Heart left ventricle (tissue), 13 donors: ENCODE results near the gene STRN4.

Experiments used
- CTCF ChIP-seq, 12 donors: fragments of 200-600 bp; sonication (generic) in 4 of 12; IDR thresholded peaks; one replicate each; pipeline versions ENCODE4 v1.5.0 to v1.8.0; 2018 to 2022; ENCODE audit warnings: antibody characterized with exemption in 12 of 12, mild to moderate bottlenecking in 5 of 12
- POLR2A ChIP-seq, 2 donors: fragments of 450-650 bp; IDR thresholded peaks; one replicate each; pipeline ENCODE4 v1.6.1; 2017; ENCODE audit warnings: antibody characterized with exemption in 2 of 2, mild to moderate bottlenecking in 2 of 2, moderate library complexity in 2 of 2
- donor health status: ischemic (EF 13 %, LVEDD 7.1; RV severe dilation, severe dysfunction).
- donor health status: DM: no; HTN: yes; CAD: no.
- donor health status: DM: no; HTN: no; CAD: no.
- donor health status: ischemic (EF 25% LVEDD 6.9; RV normal size, moderate dysfunction).
- donor health status: ischemic (EF 25% LVEDD 5.7; RV mildly dilated, moderate dysfunction).
- donor health status: ischemic (EF 35%, LVEDD 5.7; RV mildly dilated, moderate dysfunction).
- donor health status: nonischemic (EF 11% LVEDD 7.7; RV severe dilation, severe dysfunction).
- donor health status: DM: yes; HTN: yes; CAD: no.
- donor health status: PGD.
- donor health status: ischemic (EF 29% LVEDD 5.4; RV normal size, mild dysfunction).
- donor health status: nonischemic (EF 23%, LVEDD 6.1; RV moderate dilation, normal function).

GRCh38 chr19:46698395-46699321 is 47.6 kb downstream of the STRN4 start:
- TF ChIP-seq CTCF (IDR thresholded peaks at IDR 0.05), result no peak
- no peak for TF ChIP-seq POLR2A (IDR thresholded peaks at IDR 0.05)
